CD4-positive, alpha-beta T cell (primary cell): ENCODE data around the gene ACTR3C. TPM values are rescaled to one million over a fixed set of nuclear protein-coding genes. Genes with fewer than 3 reads are reported as not detected.

Experiments used
- ATAC-seq: fragments of 200-7000 bp; cut with Tn5 transposase; one replicate; pipeline ENCODE4 v1.10.0; 2022; ENCODE audit warnings: mild to moderate bottlenecking; ENCODE audit not compliant: poor library complexity
- CTCF ChIA-PET: fragments of 350-600 bp; sonication (Branson Sonifier 250); formaldehyde crosslinking; loops from one replicate; lab custom pipeline; 2021; ENCODE audit warnings: antibody characterized with exemption, inconsistent platforms; lab: Charles Lee
- POLR2A ChIA-PET: fragments of 350-600 bp; sonication (Branson Sonifier 250); formaldehyde crosslinking; loops from one replicate; lab custom pipeline; 2021; ENCODE audit warnings: antibody characterized with exemption, inconsistent platforms; lab: Charles Lee
- DNase-seq, 14 experiments: peaks; one replicate each; pipeline ENCODE4 v3.0.0-alpha.2; 2013 to 2020; ENCODE audit warnings: mixed read lengths in 2 of 14
- H3K27ac ChIP-seq, 2 donors: one replicate each; pipeline versions ENCODE4 v1.5.1 to v1.7.0; 2013; ENCODE audit warnings: low read length in 2 of 2, low read depth in 1 of 2, mild to moderate bottlenecking in 1 of 2
- H3K27me3 ChIP-seq, 2 experiments: 1 replicate in 1 of 2; 2 replicates in 1 of 2; pipeline versions ENCODE4 v1.6.1 to v1.7.0; 2013; ENCODE audit warnings: low read length in 2 of 2, control low read depth in 1 of 2, mild to moderate bottlenecking in 1 of 2, moderate library complexity in 1 of 2; ENCODE audit not compliant: insufficient read depth in 2 of 2, control insufficient read depth in 1 of 2
- H3K36me3 ChIP-seq: one replicate; pipeline ENCODE4 v1.6.1; 2013; ENCODE audit warnings: low read length, control low read depth; ENCODE audit not compliant: insufficient read depth
- H3K4me1 ChIP-seq: one replicate; pipeline ENCODE4 v1.6.1; 2013; ENCODE audit warnings: low read length, control low read depth; ENCODE audit not compliant: insufficient read depth
- H3K4me3 ChIP-seq: one replicate; pipeline ENCODE4 v1.5.1; 2013; ENCODE audit warnings: mild to moderate bottlenecking, low read length, moderate library complexity
- H3K9me3 ChIP-seq, 2 experiments: 1 replicate in 1 of 2; 2 replicates in 1 of 2; pipeline versions ENCODE4 v1.6.1 to v1.7.0; 2013; ENCODE audit warnings: low read length in 2 of 2, mild to moderate bottlenecking in 2 of 2, control low read depth in 1 of 2, moderate library complexity in 1 of 2; ENCODE audit not compliant: control insufficient read depth in 1 of 2, insufficient read depth in 1 of 2
- H3K27ac Mint-ChIP-seq: one replicate; pipeline ENCODE4 v1.8.0; 2020; ENCODE audit warnings: mixed read lengths
- H3K27me3 Mint-ChIP-seq: one replicate; pipeline ENCODE4 v1.8.0; 2021; ENCODE audit warnings: mixed read lengths
- H3K36me3 Mint-ChIP-seq: one replicate; pipeline ENCODE4 v1.8.0; 2021; ENCODE audit warnings: low read depth, mixed read lengths
- H3K4me1 Mint-ChIP-seq: one replicate; pipeline ENCODE4 v1.8.0; 2021; ENCODE audit warnings: low read depth, mixed read lengths
- H3K4me3 Mint-ChIP-seq: one replicate; pipeline ENCODE4 v1.8.0; 2020; ENCODE audit warnings: mild to moderate bottlenecking, mixed read lengths
- H3K9me3 Mint-ChIP-seq: one replicate; pipeline ENCODE4 v1.8.0; 2020; ENCODE audit warnings: mixed read lengths
- CTCF ChIP-seq: fragments of 200-600 bp; IDR thresholded peaks from one replicate; pipeline ENCODE4 v1.8.0; 2022; ENCODE audit warnings: antibody characterized with exemption, mild to moderate bottlenecking
- intact Hi-C, 2 experiments: fragments of 100-400 bp; cut with DNase I in 1 of 2; cut with micrococcal nuclease in 1 of 2; formaldehyde crosslinking; loops; one replicate each; pipeline versions ENCODE4 v1.15.1 to v1.9.0; 2023 to 2025; cut with DNase I, micrococcal nuclease
- total RNA-seq, 174 experiments: library from RNA in 2 of 174; stranded (reverse) in 2 of 174; gene quantifications; one replicate each; pipeline ENCODE4 v1.2.3 and lab custom pipeline; 2021 to 2026

Gene ACTR3C
- total RNA-seq, 2 experiments from 2014 or later, result 1.9 to 3.4 TPM

- H3K36me3 Mint-ChIP-seq, result peaks cover 19% of the 10 kb centered on the region
- CTCF ChIA-PET, result no interaction called here
- intact Hi-C loops, result no loop called here
Observed at GRCh38 chr7:150334108-150334507, 10.8 kb upstream of the ACTR3C start.

GRCh38 chr7:150333659-150334058 is 10.3 kb upstream of the ACTR3C start:
- Histone ChIP-seq H3K27ac (no peak overlapping the region), H3K4me3 (no peak overlapping the region), H3K36me3 (peaks cover 29% of the 10 kb centered on the region), H3K27me3 (no peaks in the 10 kb centered on the region), H3K4me1 (no peaks in the 10 kb centered on the region), H3K9me3 (no peaks in the 10 kb centered on the region)
- Mint-ChIP-seq H3K9me3 (no peaks in the 10 kb centered on the region), H3K27me3 (no peaks in the 10 kb centered on the region), H3K27ac (no peak overlapping the region), H3K4me3 (no peak overlapping the region), H3K36me3 (peaks cover 23% of the 10 kb centered on the region), H3K4me1 (no peaks in the 10 kb centered on the region)
- no peak for TF ChIP-seq CTCF
- POLR2A ChIA-PET, result no interaction called here
- CTCF ChIA-PET, result no interaction called here
- ATAC-seq (no peak), DNase-seq (no peak)
- intact Hi-C loops, result no loop called here

More at GRCh38 chr7:150334108-150334507, 10.8 kb upstream of the ACTR3C start:
- H3K4me1 Mint-ChIP-seq, result no peaks in the 10 kb centered on the region
- no peaks in the 10 kb centered on the region for H3K27me3 Mint-ChIP-seq
- Histone ChIP-seq H3K4me3 (no peak overlapping the region), H3K4me1 (no peaks in the 10 kb centered on the region), H3K36me3 (peaks cover 25% of the 10 kb centered on the region), H3K9me3 (no peaks in the 10 kb centered on the region), H3K27me3 (no peaks in the 10 kb centered on the region), H3K27ac (no peak overlapping the region)
- ATAC-seq (no peak), DNase-seq (no peak)
- no peak for TF ChIP-seq CTCF
- no peak overlapping the region for H3K27ac Mint-ChIP-seq
- no peaks in the 10 kb centered on the region for H3K9me3 Mint-ChIP-seq
- H3K4me3 Mint-ChIP-seq, result no peak overlapping the region
- POLR2A ChIA-PET, result no interaction called here

GRCh38 chr7:150332852-150333635 is 9.7 kb upstream of the ACTR3C start:
- Histone ChIP-seq H3K9me3 (no peaks in the 10 kb centered on the region), H3K4me1 (no peaks in the 10 kb centered on the region), H3K27ac (peak overlapping the region in 1 of 2 donors; percentile 11), H3K4me3 (no peak overlapping the region), H3K36me3 (peaks cover 34% of the 10 kb centered on the region), H3K27me3 (no peaks in the 10 kb centered on the region)
- no peak overlapping the region for H3K27ac Mint-ChIP-seq
- no peak overlapping the region for H3K4me3 Mint-ChIP-seq
- H3K27me3 Mint-ChIP-seq, result no peaks in the 10 kb centered on the region
- no peaks in the 10 kb centered on the region for H3K4me1 Mint-ChIP-seq
- ChIA-PET CTCF (no interaction called here), POLR2A (no interaction called here)
- DNase-seq (no peak), ATAC-seq (no peak)
- H3K9me3 Mint-ChIP-seq, result no peaks in the 10 kb centered on the region
- no peak for TF ChIP-seq CTCF
- intact Hi-C loops, result no loop called here
- H3K36me3 Mint-ChIP-seq, result peaks cover 30% of the 10 kb centered on the region
